HG03432 (cell line): ENCODE results near the gene CPNE6.
A peak's percentile ranks its signal among the peaks of the same experiment; 100 is the strongest.
"Not testable (repeated sequence)": the region's sequence is repeated elsewhere in the genome, so short reads cannot be mapped to it uniquely, and the experiment has no call there.

Source experiments
- ATAC-seq: cut with Tn5 transposase; IDR thresholded peaks from one replicate; pipeline ENCODE4 v1.9.1; 2021; ENCODE audit warnings: mild to moderate bottlenecking, moderate library complexity; ENCODE audit not compliant: unreplicated experiment

CPNE6 gene

DNA sequence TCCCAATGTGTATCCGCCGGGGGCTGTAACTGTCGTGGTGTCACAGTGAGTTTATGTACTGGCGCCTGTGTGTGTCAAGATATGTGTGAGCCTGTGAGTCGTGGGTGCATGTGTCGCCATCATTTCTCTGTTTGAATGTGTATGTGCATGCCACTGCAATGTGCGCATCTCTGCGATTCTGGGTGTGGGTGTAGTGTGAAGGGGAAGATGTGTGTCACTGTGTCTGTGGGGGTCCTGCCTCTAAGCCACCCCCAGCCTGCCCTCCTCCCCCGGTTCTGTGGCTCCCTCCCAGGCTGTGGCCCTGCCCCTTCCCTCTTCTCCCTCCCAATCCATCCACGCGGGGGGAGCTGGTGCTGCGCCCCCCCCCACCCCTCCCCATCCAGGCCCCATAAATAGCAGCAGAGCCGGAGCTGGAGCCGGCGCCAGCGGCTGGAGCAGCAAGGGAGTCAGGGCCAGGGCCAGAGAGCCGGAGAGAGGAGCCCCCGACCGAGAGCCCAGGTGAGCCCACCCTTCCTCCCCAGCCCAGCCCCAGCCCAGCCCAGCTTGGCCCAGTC, at the start of gene CPNE6:
TSS of gene CPNE6 (plus strand) at position 419 of the 554 bp plus-strand sequence. CDS start 1,375 bp downstream, outside the sequence.
- ATAC-seq, result no peak

DNA sequence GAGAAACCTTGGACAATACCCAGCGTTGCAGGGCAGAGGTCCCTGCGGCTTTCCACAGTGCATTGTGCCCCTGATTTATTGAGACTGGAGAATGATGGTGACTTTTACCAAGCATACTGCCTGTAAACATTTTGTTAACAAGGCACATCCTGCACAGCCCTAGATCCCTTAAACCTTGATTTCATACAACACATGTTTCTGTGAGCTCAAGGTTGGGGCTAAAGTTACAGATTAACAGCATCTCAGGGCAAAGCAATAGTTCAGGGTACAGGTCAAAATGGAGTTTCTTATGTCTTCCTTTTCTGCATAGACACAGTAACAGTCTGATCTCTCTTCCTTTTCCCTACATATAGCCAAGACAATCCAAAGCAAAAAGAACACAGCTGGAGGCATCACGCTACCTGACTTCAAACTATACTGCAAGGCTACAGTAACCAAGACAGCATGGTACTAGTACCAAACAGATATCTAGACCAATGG, 46.4 kb upstream of the CPNE6 start:
- not testable (repeated sequence) for ATAC-seq

DNA sequence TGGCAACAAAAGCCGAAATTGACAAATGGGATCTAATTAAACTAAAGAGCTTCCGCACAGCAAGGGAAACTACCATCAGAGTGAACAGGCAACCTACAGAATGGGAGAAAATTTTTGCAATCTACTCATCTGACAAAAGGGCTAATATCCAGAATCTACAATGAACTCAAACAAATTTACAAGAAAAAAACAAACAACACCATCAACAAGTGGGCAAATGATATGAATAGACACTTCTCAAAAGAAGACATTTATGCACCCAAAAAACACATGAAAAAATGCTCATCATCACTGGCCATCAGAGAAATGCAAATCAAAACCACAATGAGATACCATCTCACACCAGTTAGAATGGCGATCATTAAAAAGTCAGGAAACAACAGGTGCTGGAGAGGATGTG, 41.7 kb upstream of the CPNE6 start:
- ATAC-seq, result not testable (repeated sequence)

DNA sequence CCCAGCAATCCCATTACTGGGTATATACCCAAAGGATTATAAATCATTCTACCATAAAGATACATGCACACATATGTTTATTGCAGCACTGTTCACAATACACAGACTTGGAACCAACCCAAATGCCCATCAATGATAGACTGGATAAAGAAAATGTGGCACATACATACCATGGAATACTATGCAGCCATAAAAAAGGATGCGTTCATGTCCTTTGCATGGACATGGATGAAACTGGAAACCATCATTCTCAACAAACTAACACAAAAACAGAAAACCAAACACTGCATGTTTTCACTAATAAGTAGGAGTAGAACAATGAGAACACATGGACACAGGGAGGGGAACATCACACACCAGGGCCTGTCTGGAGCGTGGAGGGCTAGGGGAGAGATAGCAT, 40.0 kb upstream of the CPNE6 start:
- ATAC-seq, result not testable (repeated sequence)

DNA sequence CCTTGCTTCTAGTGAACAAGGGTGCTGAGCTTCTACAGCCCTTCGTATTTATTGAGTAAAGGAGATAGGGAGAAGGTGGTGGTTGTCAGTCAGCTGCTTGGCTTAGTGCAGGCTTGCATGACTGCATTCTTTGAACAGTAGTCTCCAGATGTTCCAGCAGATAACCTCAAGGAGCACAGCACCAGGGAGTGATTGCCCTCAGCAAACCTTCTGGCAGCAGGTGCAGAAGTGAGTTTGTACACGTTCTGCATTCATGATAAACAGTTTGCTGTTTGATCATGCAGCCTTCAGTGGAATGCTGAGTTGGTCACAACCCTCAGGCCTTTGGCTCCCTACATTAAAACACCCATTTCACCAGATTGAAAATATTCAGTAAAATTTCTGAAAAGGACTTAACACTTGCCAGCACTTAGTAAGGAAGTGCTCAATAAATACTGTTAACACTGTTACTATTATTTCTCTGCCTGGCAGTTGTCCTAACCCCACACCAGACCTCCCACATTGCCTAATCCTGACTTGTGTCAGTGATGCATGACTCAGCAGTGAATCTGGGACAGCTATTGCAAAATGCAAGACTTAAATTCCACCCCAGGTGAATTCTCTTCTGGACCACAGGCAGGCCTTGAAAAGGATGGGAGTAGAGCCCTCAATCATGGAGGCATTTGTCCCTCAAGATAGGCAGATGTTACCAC, 38.5 kb upstream of the CPNE6 start:
- no peak for ATAC-seq

DNA sequence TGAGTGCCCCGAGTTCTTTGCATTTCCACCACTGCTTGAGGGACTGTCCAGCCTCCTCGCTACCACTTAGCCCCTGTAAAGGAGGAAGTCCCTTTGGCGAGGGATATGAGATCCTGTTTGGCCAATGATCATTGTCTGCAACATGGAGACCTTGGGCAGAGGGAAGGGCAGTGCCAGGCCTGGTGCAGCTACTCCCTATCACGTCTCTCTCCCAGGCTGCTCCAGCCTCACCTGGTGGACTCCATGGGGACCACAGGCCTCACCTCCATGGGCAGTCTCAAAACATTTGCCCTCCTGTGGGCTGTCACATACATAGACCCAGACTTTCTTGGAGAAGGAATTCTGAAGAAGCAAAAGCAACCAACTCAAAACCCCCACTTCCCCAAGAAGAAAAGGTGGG, 35.6 kb upstream of the CPNE6 start:
- ATAC-seq, result peak; percentile 13

DNA sequence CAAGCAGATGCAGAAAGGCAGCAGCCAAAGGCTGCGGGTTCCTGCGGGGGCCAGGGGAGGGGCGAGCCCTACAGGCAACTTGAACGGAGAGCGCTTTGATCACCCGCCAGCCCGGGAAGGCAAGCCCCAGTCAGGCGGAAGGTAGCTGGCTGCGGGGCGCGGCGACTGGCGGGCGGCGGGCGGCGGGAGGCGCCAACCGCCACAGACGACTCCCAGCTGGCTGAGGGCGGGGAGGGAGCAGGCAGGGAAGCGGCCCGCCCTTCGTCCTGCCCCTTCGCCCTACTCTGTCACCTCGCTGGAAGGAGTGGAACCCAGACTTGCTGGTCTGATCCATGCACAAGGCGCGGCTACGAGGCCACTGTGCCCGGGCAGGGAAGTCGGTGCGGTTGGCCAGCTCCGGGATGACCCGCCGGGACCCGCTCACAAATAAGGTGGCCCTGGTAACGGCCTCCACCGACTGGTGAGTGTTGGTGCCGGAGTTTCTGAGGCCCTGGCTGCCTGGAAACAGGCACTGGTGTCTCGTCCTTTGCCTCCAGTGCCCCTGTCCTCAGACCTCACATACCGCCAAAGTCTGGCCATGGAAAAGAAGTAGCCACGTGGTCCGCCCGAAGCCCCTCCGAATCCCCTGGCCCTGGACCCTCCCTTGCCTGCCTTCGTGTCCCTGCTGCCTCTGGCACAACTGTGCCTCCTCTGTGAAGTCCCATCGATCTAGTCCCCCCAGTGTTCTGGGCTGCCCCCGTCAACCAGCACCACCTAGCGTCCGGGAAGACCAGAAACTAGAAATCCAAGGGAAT, 35.0 kb upstream of the CPNE6 start:
- ATAC-seq, result peak; percentile 83

DNA sequence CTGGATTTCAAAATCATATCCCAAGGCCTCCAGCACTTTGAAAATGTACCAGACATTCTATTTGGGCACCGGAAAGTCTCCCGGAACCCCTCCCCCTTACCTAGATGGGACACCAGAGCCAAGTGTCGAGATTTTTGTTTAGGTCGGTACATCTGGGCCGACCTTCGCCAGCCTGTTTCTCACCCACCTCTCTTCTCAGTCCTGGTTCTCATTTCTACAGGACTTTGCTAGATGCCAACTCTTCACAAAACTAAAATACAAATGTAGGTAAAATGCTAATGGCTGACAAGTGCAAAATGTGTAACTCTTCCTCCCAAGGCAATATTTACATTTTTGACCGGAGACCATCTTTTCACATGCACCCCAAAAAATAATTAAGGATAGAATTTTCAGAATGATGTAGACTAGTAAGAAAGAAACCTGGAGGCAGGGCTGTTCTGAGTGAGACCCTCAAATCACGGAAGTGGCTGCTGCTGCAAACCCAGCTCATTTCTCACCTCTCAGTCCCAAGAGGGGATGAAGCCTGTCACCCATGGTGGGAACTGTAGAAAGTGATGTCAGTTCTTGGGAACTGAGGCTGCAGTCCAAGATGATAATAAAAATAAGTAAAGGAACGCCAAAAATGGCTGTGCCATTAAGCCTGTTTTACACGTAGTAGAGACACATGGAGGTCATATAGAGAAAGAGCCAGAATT, 34.3 kb upstream of the CPNE6 start:
- ATAC-seq, result peak; percentile 14

DNA sequence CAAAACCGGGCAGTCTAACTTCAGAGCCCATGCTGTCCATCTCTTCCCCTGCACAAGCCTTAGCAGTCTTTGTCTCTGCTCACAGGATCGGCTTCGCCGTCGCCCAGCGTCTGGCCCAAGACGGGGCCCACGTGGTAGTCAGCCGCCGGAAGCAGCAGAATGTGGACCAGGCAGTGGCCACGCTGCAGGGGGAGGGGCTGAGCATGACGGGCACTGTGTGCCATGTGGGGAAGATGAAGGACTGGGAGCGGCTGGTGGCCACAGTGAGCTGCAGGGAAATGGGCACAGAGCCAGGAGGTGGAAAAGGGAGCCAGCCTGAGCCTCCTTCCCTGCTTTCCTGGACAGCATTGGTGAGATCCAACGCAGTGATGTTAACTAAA, 33.7 kb upstream of the CPNE6 start:
- no peak for ATAC-seq

DNA sequence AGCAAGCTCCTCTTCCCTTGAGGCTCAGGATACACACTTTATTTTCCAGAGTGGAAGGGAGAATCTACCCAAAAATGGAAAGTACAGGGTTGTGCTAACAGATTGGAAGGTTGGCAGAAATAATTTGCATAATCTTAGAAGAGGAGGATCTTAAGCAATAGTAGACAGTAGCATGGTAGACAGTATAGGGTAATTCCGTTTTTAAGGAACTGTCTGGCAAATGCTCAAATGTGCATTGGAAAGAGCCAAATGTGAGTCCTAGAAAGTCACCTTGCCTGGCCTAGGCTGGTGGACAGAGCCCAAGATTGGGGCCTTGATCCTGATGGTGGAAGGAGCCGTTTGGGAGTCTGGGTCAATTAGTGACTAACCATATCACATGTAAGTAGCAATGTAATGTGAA, 32.7 kb upstream of the CPNE6 start:
- no peak for ATAC-seq

DNA sequence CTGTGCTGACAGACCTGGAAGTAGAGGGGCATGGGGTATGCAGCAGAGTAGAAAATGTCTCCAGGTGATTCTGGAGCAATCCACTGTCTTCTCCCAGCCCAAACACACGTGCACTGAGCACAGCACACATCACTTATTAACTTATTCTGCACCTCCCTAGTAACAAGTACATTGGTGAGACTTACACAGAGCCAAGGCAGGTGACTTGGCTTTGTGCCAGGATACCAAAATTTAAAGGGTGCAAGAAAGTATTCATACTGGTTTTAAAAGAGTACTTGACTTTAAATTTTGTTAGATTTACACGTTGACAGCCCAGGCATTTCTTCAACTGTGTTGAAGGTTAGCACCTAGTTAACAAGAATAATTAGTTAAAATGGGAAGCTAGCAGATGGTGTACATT, 30.7 kb upstream of the CPNE6 start:
- ATAC-seq, result no peak

DNA sequence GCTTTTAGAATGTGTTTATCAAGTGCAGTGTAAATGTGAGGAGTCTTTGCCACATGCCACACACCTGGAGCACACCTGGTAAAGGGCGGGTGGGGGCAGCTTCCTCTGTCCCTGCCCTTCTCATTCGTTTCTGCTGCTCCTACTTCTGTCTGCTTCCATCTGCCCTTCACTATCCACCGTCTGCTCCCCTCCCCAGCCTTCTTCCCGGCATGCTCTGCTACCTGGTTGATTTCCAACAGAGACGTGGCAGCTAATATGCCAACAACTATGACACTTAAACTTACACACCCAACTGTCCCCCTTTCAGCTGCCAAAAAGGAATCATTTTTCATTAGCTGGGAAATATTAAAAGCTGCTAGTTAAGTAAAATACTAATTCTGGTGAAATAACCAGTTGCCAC, 28.6 kb upstream of the CPNE6 start:
- no peak for ATAC-seq

DNA sequence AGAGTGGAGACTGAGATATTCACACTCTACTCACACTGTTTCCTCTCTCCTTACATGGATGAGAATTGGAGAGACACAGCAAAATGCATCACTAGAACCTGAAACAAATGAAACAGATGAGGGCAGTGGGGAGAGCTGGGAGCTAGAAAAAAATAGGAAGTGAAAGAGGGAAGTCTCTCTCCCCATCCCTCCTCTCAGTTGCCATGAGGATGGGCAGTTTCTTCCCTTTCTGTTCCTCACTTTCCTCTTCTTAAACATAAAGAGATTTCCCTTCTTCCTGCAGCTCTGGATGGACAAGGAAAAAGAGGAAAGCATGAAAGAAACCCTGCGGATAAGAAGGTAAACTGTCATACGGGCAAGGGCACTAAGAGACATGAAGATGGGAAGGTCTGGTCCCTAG, 22.4 kb upstream of the CPNE6 start:
- ATAC-seq, result not testable (repeated sequence)

DNA sequence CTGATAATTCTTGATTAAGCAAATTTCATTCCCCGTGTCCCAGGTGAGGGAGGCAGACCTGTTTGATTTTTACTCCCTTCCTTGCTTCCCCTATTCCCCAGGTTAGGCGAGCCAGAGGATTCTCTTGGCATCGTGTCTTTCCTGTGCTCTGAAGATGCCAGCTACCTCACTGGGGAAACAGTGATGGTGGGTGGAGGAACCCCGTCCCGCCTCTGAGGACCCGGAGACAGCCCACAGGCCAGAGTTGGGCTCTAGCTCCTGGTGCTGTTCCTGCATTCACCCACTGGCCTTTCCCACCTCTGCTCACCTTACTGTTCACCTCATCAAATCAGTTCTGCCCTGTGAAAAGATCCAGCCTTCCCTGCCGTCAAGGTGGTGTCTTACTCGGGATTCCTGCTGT, 20.6 kb upstream of the CPNE6 start:
- not testable (repeated sequence) for ATAC-seq

DNA sequence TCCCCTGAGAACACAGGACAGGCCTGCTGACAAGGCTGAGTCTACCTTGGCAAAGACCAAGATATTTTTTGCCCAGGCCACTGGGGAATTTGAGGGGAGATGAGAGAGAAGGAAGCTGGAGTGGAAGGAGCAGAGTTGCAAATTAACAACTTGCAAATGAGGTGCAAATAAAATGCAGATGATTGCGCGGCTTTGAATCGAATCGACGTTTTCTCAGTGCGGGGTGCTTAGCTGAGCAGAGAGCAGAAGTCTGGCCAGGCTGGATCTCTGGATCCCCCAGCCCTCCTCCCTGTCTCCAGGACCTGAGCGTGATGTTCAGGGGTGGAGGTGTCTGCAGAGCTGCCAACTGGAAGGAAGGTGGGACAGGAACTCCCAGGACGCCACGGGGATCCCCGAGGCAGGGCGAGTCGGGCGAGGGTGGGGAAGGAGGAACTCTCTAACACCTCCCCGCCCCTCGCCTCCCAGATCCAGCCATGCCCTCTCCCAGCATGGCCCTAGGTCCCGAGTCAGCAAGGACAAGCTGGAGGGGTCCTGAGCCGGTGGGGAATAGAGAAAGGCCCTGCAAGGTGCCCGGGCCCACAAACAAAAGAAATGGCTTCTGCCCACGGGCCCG, 20.1 kb upstream of the CPNE6 start:
- ATAC-seq, result peak; percentile 24

DNA sequence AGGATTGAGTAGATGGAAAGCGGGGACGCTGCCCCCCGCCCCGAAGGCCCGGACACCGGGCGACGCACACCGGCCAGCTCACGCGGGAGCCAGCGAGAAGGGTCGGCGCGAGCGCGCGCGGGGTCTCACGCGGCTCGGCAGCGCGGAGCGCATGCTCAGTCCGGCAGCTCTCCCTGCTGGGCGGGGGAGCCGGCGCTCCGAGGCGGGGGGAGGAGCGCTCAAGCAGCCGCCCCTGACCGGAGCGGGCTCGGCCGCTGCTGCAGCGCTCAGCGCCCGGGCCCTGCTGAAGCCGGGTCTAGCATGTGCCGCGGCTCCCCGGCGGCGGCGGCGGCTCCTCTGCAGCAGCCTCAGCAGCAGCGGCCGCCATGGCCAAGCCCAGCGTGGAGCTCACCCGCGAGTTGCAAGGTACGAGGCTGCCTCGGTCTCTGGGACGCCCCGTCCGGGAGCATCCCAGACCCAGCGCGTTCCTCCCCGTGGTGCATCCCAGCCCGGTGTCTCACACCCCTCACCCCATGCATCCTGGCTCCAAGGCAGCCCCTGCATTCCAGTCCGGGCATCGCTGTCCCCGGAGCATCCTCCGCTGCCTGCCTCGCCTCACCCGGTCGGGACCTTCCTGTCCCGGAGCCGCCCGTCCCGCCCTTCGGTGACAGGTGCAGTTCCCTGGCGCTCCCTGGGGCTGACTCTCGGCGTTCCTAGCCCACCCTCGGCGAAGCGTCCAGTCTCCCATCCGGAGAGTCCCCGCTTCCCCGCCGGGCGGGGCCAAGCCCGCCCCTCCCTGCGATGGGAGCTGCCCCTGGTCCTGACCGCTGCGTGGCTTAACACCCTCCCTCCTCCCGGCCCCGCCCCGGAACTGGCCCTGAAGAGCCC, 19.3 kb upstream of the CPNE6 start, which contains the start of gene CARMIL3:
TSS of gene CARMIL3 (plus strand) at position 221 of the 867 bp plus-strand sequence. CDS start at position 366, 145 bp downstream.
- ATAC-seq, result peak; percentile 80

DNA sequence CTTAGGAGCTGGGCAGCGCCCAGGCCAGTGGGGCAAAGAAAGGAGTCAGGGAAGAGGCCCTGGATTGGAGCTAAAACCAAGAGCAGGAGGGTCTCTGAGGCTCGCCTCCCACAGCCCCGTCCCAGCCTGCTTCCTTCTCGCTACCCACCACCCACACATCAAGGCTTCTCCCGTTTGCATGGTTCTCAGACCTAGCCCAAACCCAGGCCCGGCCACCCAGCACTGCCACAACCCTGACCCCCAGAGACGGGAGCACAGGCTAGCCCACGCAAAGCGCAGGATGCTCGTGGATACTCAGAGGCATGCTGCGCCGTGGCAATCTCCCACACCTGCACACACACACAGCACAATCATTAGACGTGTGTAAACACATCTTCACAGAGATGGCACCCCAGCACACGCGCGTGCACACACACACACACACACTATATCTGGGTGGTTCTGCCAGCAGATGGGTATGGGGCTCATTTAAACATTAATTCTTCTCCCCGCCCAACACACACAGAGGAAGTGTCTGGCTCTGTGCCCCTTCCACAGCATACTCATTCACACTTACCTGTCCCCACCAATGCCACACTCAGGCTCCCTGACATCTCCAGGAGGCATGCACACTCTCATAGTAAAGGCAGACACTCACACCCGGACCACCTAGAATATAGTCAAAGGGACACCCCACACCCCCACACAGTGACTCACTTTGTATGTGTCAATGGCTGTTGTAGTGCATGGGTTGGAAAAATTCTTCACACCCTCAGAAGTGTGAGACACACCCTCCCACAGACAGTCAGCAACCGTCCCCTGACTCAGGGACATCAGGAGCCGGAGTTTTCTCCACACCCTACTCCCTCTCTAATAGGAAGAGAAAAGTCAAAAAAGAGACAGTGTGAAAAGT, 18.5 kb upstream of the CPNE6 start:
- no peak for ATAC-seq

DNA sequence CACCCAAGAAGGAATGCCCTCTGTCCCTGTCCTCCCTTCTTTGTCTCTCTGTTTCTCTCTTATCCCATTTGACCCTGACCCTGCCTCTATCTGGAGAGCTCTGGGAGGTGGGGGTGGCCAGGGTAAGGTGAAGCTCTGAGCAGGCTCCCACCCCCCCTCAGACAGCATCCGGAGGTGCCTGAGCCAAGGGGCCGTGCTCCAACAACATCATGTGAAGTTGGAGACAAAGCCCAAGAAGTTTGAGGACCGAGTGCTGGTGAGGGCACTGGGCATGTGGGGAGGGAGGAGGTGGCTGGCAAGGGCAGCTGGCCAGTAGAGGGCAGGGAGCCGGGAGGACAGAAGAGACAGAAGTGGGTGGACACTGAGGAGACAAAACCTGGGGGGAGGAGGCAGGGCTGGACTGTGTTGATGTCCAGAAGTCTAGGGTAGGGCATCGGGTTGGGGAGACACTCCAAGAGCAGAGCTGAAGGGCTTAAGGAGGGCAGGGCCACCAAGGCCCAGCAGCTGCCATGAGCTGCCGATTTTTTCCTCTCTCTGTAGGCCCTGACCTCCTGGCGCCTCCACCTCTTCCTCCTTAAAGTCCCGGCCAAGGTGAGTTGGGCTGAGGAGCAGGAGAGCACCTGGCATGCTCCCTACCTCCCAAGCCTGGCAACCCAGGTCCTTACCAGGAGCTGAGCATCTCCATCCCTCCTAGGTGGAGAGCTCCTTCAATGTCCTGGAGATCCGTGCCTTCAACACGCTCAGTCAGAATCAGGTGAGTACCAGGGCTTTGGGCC, 17.6 kb upstream of the CPNE6 start:
- ATAC-seq, result no peak
